IMR-90 (cell line): ENCODE measurements around the gene CALN1. TPM values are rescaled to one million over a fixed set of nuclear protein-coding genes. Genes with fewer than 3 reads are reported as not detected.

Experiments
- ATAC-seq: fragments of 200-7000 bp; cut with Tn5 transposase; 2 replicates; pipeline ENCODE4 v1.9.1; 2020; ENCODE audit warnings: low read depth, mild to moderate bottlenecking, moderate library complexity
- BruUV-seq: library from RNA; stranded (reverse); fragments of 400-500 nt; replicated peaks from 2 replicates; lab custom pipeline; 2021; lab: Mats Ljungman, UMichigan
- CTCF ChIA-PET: fragments of 300-600 bp; formaldehyde crosslinking; extraction: SDS; loops from one replicate; lab custom pipeline; 2021; ENCODE audit warnings: antibody characterized with exemption; lab: Yijun Ruan, JAX
- POLR2A ChIA-PET: fragments of 300-600 bp; sonication (Branson Sonifier 250); formaldehyde crosslinking; loops from one replicate; lab custom pipeline; 2022; ENCODE audit warnings: antibody characterized with exemption; ENCODE audit not compliant: unreplicated experiment; lab: Charles Lee
- DNase-seq: peaks from one replicate; pipeline ENCODE4 v3.0.0; 2013
- H2AFZ ChIP-seq: replicated peaks from 2 replicates; pipeline ENCODE3; 2013; ENCODE audit warnings: low read length, mild to moderate bottlenecking; ENCODE audit not compliant: poor library complexity
- H2AK5ac ChIP-seq: 2 replicates; pipeline ENCODE4 v1.6.1; 2013; ENCODE audit warnings: low read depth, low read length, inconsistent platforms
- H2AK9ac ChIP-seq: replicated peaks from 2 replicates; pipeline ENCODE3; 2013; ENCODE audit warnings: mild to moderate bottlenecking, low read depth, low read length, moderate library complexity; ENCODE audit not compliant: poor library complexity
- H2BK120ac ChIP-seq: 2 replicates; pipeline ENCODE4 v1.6.1; 2013; ENCODE audit warnings: low read depth, low read length, inconsistent platforms
- H2BK15ac ChIP-seq: 3 replicates; pipeline ENCODE4 v1.6.1; 2013; ENCODE audit warnings: low read depth, low read length, inconsistent platforms
- H2BK20ac ChIP-seq: 2 replicates; pipeline ENCODE4 v1.6.1; 2013; ENCODE audit warnings: low read depth, mild to moderate bottlenecking, inconsistent platforms, low read length, moderate library complexity
- H2BK5ac ChIP-seq: 2 replicates; pipeline ENCODE4 v1.6.1; 2013; ENCODE audit warnings: mild to moderate bottlenecking, low read depth, low read length, inconsistent platforms; ENCODE audit not compliant: poor library complexity, severe bottlenecking
- H3K14ac ChIP-seq: replicated peaks from 2 replicates; pipeline ENCODE4 v1.6.1; 2013; ENCODE audit warnings: low read depth, low read length, inconsistent platforms
- H3K18ac ChIP-seq: 2 replicates; pipeline ENCODE4 v1.6.1; 2013; ENCODE audit warnings: low read depth, low read length, control low read depth
- H3K23ac ChIP-seq: 2 replicates; pipeline ENCODE4 v1.6.1; 2013; ENCODE audit warnings: low read depth, low read length, inconsistent platforms
- H3K27ac ChIP-seq: 2 replicates; pipeline ENCODE4 v1.5.1; 2013; ENCODE audit warnings: mild to moderate bottlenecking, control low read depth, low read length; ENCODE audit not compliant: insufficient read depth
- H3K27me3 ChIP-seq: 2 replicates; pipeline ENCODE4 v1.6.1; 2013; ENCODE audit warnings: low read length; ENCODE audit not compliant: control insufficient read depth, insufficient read depth
- H3K36me3 ChIP-seq: 2 replicates; pipeline ENCODE4 v1.6.1; 2013; ENCODE audit warnings: low read length, mixed read lengths; ENCODE audit not compliant: control insufficient read depth, insufficient read depth
- H3K4ac ChIP-seq: 2 replicates; pipeline ENCODE4 v1.6.1; 2013; ENCODE audit warnings: low read depth, low read length, inconsistent platforms
- H3K4me1 ChIP-seq: 2 replicates; pipeline ENCODE4 v1.6.1; 2013; ENCODE audit warnings: low read length, mixed read lengths; ENCODE audit not compliant: control insufficient read depth, insufficient read depth
- H3K4me2 ChIP-seq: 2 replicates; pipeline ENCODE4 v1.6.1; 2013; ENCODE audit warnings: low read depth, mild to moderate bottlenecking, control low read depth, low read length, moderate library complexity
- H3K4me3 ChIP-seq: 2 replicates; pipeline ENCODE4 v1.5.1; 2013; ENCODE audit warnings: low read depth, mild to moderate bottlenecking, control low read depth, low read length, moderate library complexity; ENCODE audit not compliant: insufficient read depth
- H3K56ac ChIP-seq: 2 replicates; pipeline ENCODE4 v1.6.1; 2013; ENCODE audit warnings: low read length, inconsistent platforms; ENCODE audit not compliant: insufficient read depth; ENCODE audit errors: extremely low read depth
- H3K79me1 ChIP-seq, 2 experiments: 2 replicates each; pipeline ENCODE4 v1.6.1; 2013; ENCODE audit warnings: low read length in 2 of 2, inconsistent platforms in 1 of 2, low read depth in 1 of 2
- H3K9ac ChIP-seq: 2 replicates; pipeline ENCODE4 v1.6.1; 2013; ENCODE audit warnings: low read depth, low read length, control low read depth
- H3K9me1 ChIP-seq: 2 replicates; pipeline ENCODE4 v1.6.1; 2013; ENCODE audit warnings: low read length, inconsistent platforms; ENCODE audit not compliant: insufficient read depth
- H3K9me3 ChIP-seq: 2 replicates; pipeline ENCODE4 v1.6.1; 2013; ENCODE audit warnings: low read length; ENCODE audit not compliant: control insufficient read depth, insufficient read depth
- H4K20me1 ChIP-seq: 2 replicates; pipeline ENCODE4 v1.6.1; 2013; ENCODE audit warnings: low read length, inconsistent platforms; ENCODE audit not compliant: insufficient read depth
- H4K5ac ChIP-seq: 2 replicates; pipeline ENCODE4 v1.6.1; 2013; ENCODE audit warnings: mild to moderate bottlenecking, low read depth, low read length, control low read depth
- H4K8ac ChIP-seq, 2 experiments: 2 replicates each; pipeline ENCODE4 v1.6.1; 2013; ENCODE audit warnings: low read depth in 2 of 2, low read length in 2 of 2, control low read depth in 1 of 2, inconsistent platforms in 1 of 2
- H4K91ac ChIP-seq: 2 replicates; pipeline ENCODE4 v1.6.1; 2013; ENCODE audit warnings: low read depth, low read length, inconsistent platforms; ENCODE audit not compliant: insufficient read depth
- MXI1 ChIP-seq: IDR thresholded peaks from 2 replicates; pipeline ENCODE4 v1.6.1; 2012; ENCODE audit warnings: low read depth, mild to moderate bottlenecking, low read length, moderate library complexity, borderline replicate concordance
- POLR2A ChIP-seq: IDR thresholded peaks from 2 replicates; pipeline ENCODE4 v1.6.1; 2012; ENCODE audit warnings: mild to moderate bottlenecking, low read depth, low read length
- WGBS, 2 experiments: methylation state at CpG; one replicate each; pipeline versions ENCODE4 v1.1.5 to v1.1.7; 2013; ENCODE audit warnings: missing lambda C conversion rate in 2 of 2; ENCODE audit not compliant: insufficient read length in 1 of 2; ENCODE audit errors: extremely low coverage in 2 of 2; 5-methylcytosine and 5-hydroxymethylcytosine counted together
- dilution Hi-C: fragments of 300-500 bp; cut with HindIII; formaldehyde crosslinking; loops from one replicate; pipeline ENCODE4 v1.14.3; 2018; ENCODE audit warnings: low sequenced_read_pairs; ENCODE audit not compliant: unreplicated experiment
- in situ Hi-C: fragments of 300-500 bp; cut with MboI; formaldehyde crosslinking; loops from 3 replicates; pipeline ENCODE4 v1.14.3; 2019; ENCODE audit warnings: low sequenced_read_pairs, inconsistent platforms, mixed read lengths
- intact Hi-C: fragments of 100-400 bp; cut with micrococcal nuclease; formaldehyde crosslinking; loops from 2 replicates; pipeline ENCODE4 v1.10.0; 2022
- polyA plus RNA-seq, 3 experiments: library from polyadenylated mRNA; depleted of rRNA; stranded (reverse); fragments of >200 nt; gene quantifications; 2 replicates each; pipeline ENCODE4 v1.2.3, GENCODE V29; 2012; ENCODE audit warnings: low replicate concordance in 1 of 3
- total RNA-seq: library from RNA; depleted of rRNA; stranded (reverse); fragments of >200 nt; gene quantifications from 2 replicates; pipeline ENCODE4 v1.2.3, GENCODE V29; 2012

The CALN1 gene
- total and polyA plus RNA-seq, 2 of the 4 experiments (the other 2 are of a cell fraction), result not detected

- no peaks in the 10 kb centered on the region for H3K27me3 ChIP-seq
- no peak overlapping the region for H2AK5ac ChIP-seq
- H3K27ac ChIP-seq, result no peak overlapping the region
- no peak overlapping the region for H3K4me2 ChIP-seq
- no peak overlapping the region for H3K4ac ChIP-seq
- no peak overlapping the region for H4K5ac ChIP-seq
- H3K9ac ChIP-seq, result no peak overlapping the region
- no peak overlapping the region for H3K23ac ChIP-seq
- H3K9me1 ChIP-seq, result no peaks in the 10 kb centered on the region
- peaks cover 27% of the 10 kb centered on the region for H3K9me3 ChIP-seq
- intact Hi-C loops (no loop called here), in situ Hi-C loops (no loop called here), dilution Hi-C loops (no loop called here)
- H3K18ac ChIP-seq, result no peak overlapping the region
- DNase-seq (no peak), ATAC-seq (no peak)
- no peak overlapping the region for H2BK20ac ChIP-seq
- TF ChIP-seq MXI1, result no peak
- no peak for TF ChIP-seq POLR2A
- H3K56ac ChIP-seq, result no peak overlapping the region
- H3K36me3 ChIP-seq, result no peaks in the 10 kb centered on the region
- H2BK120ac ChIP-seq, result no peak overlapping the region
- no peak overlapping the region for H3K14ac ChIP-seq
- H3K4me1 ChIP-seq, result no peaks in the 10 kb centered on the region
- H3K79me1 ChIP-seq, result no peaks in the 10 kb centered on the region
- H2BK5ac ChIP-seq, result no peak overlapping the region
- H4K8ac ChIP-seq, result no peak overlapping the region
- H2AFZ ChIP-seq, result no peak overlapping the region
- BruUV-seq, result no TSS peak
- no peak overlapping the region for H4K91ac ChIP-seq
- ChIA-PET POLR2A (no interaction called here), CTCF (no interaction called here)
- H4K20me1 ChIP-seq, result no peaks in the 10 kb centered on the region
- H2BK15ac ChIP-seq, result no peak overlapping the region
- no peak overlapping the region for H2AK9ac ChIP-seq
- whole genome bisulfite sequencing, 2 experiments, result 20% methylated on average over 1 of the region's 3 CpGs; no CpG with 5 or more reads in 1 of the 2 experiments
- no peak overlapping the region for H3K4me3 ChIP-seq
These were observed 163.0 kb downstream of the CALN1 start for GRCh38 chr7:72249106-72249505.
